Trophoblast cell (in vitro differentiated cells and primary cell): Measurements from ENCODE around the gene IP6K1.
"Not testable (repeated sequence)": the region's sequence is repeated elsewhere in the genome, so short reads cannot be mapped to it uniquely, and the experiment has no call there.

Source experiments
- DNase-seq, 2 donors: peaks; one replicate each; pipeline ENCODE4 v3.0.0-alpha.2; 2016
- H2AFZ ChIP-seq: 2 replicates; pipeline ENCODE4 v1.6.1; 2013; ENCODE audit warnings: low read length, moderate library complexity, mild to moderate bottlenecking; ENCODE audit not compliant: insufficient read depth, poor library complexity
- H2AK5ac ChIP-seq: 2 replicates; pipeline ENCODE4 v1.6.1; 2013; ENCODE audit warnings: mild to moderate bottlenecking, low read length
- H2BK120ac ChIP-seq: 2 replicates; pipeline ENCODE4 v1.6.1; 2013; ENCODE audit warnings: low read length, mild to moderate bottlenecking, moderate library complexity; ENCODE audit not compliant: insufficient read depth, poor library complexity
- H2BK12ac ChIP-seq: 2 replicates; pipeline ENCODE4 v1.6.1; 2013; ENCODE audit warnings: mild to moderate bottlenecking, low read length, moderate library complexity
- H2BK5ac ChIP-seq: 2 replicates; pipeline ENCODE4 v1.6.1; 2013; ENCODE audit warnings: low read length, low read depth, moderate library complexity, mild to moderate bottlenecking; ENCODE audit not compliant: poor library complexity
- H3K14ac ChIP-seq: 2 replicates; pipeline ENCODE4 v1.6.1; 2013; ENCODE audit warnings: mild to moderate bottlenecking, low read length
- H3K18ac ChIP-seq: 2 replicates; pipeline ENCODE4 v1.6.1; 2013; ENCODE audit warnings: mild to moderate bottlenecking, low read length
- H3K23ac ChIP-seq: 2 replicates; pipeline ENCODE4 v1.6.1; 2013; ENCODE audit warnings: low read length
- H3K27ac ChIP-seq: 2 replicates; pipeline ENCODE4 v1.5.1; 2013; ENCODE audit warnings: low read depth, mild to moderate bottlenecking, inconsistent platforms, low read length, moderate library complexity
- H3K27me3 ChIP-seq: 2 replicates; pipeline ENCODE4 v1.6.1; 2013; ENCODE audit warnings: inconsistent platforms, mild to moderate bottlenecking, low read length, moderate library complexity; ENCODE audit not compliant: insufficient read depth
- H3K36me3 ChIP-seq, 2 experiments: 1 replicate in 1 of 2; 2 replicates in 1 of 2; pipeline ENCODE4 v1.6.1; 2013; ENCODE audit warnings: low read length in 2 of 2, mild to moderate bottlenecking in 2 of 2, moderate library complexity in 1 of 2; ENCODE audit not compliant: insufficient read depth in 2 of 2, control insufficient read depth in 1 of 2
- H3K4ac ChIP-seq: 2 replicates; pipeline ENCODE4 v1.6.1; 2013; ENCODE audit warnings: low read depth, mild to moderate bottlenecking, low read length, moderate library complexity
- H3K4me1 ChIP-seq, 2 experiments: 1 replicate in 1 of 2; 2 replicates in 1 of 2; pipeline ENCODE4 v1.6.1; 2013; ENCODE audit warnings: low read length in 2 of 2, mild to moderate bottlenecking in 2 of 2, moderate library complexity in 1 of 2; ENCODE audit not compliant: insufficient read depth in 2 of 2, control insufficient read depth in 1 of 2
- H3K4me2 ChIP-seq: 2 replicates; pipeline ENCODE4 v1.6.1; 2013; ENCODE audit warnings: inconsistent platforms, mild to moderate bottlenecking, low read length, moderate library complexity
- H3K4me3 ChIP-seq: 2 replicates; pipeline ENCODE4 v1.5.1; 2013; ENCODE audit warnings: mild to moderate bottlenecking, low read depth, low read length, inconsistent platforms
- H3K79me1 ChIP-seq: one replicate; pipeline ENCODE4 v1.6.1; 2013; ENCODE audit warnings: low read length
- H3K79me2 ChIP-seq: 2 replicates; pipeline ENCODE4 v1.6.1; 2013; ENCODE audit warnings: low read length, mild to moderate bottlenecking; ENCODE audit not compliant: control insufficient read depth, insufficient read depth, poor library complexity
- H3K9ac ChIP-seq: 2 replicates; pipeline ENCODE4 v1.6.1; 2013; ENCODE audit warnings: mild to moderate bottlenecking, low read length
- H3K9me3 ChIP-seq: 2 replicates; pipeline ENCODE4 v1.6.1; 2013; ENCODE audit warnings: low read depth, mild to moderate bottlenecking, control low read depth, inconsistent platforms, low read length; ENCODE audit not compliant: insufficient read depth
- H4K12ac ChIP-seq: 2 replicates; pipeline ENCODE4 v1.6.1; 2013; ENCODE audit warnings: low read depth, mild to moderate bottlenecking, low read length, moderate library complexity
- H4K8ac ChIP-seq: 2 replicates; pipeline ENCODE4 v1.6.1; 2013; ENCODE audit warnings: low read depth, mild to moderate bottlenecking, low read length, moderate library complexity
- H4K91ac ChIP-seq: one replicate; pipeline ENCODE4 v1.6.1; 2013; ENCODE audit warnings: low read depth, mild to moderate bottlenecking, low read length, moderate library complexity
- WGBS: extraction: QIAGEN DNeasy Blood & Tissue Kit; methylation state at CpG from one replicate; pipeline ENCODE4 v1.1.7; 2013; ENCODE audit warnings: missing lambda C conversion rate; ENCODE audit not compliant: insufficient read length, insufficient coverage; ENCODE audit errors: extremely low coverage; 5-methylcytosine and 5-hydroxymethylcytosine counted together

The IP6K1 gene

GRCh38 chr3:49684453-49684852, 101.9 kb downstream of the IP6K1 start:
- H3K4me1 ChIP-seq: peaks cover 3 to 12% of the 10 kb centered on the region in 2 experiments
- H3K27ac ChIP-seq, H2BK5ac ChIP-seq, DNase-seq, H4K91ac ChIP-seq, H3K9me3 ChIP-seq, H2AFZ ChIP-seq, H2AK5ac ChIP-seq, H3K18ac ChIP-seq, H3K79me1 ChIP-seq, H3K9ac ChIP-seq, H3K79me2 ChIP-seq, H2BK12ac ChIP-seq, H3K23ac ChIP-seq, H4K8ac ChIP-seq, H4K12ac ChIP-seq, H3K4me2 ChIP-seq, H2BK120ac ChIP-seq, H3K27me3 ChIP-seq, H3K14ac ChIP-seq, H3K4ac ChIP-seq, H3K4me3 ChIP-seq: not testable (repeated sequence)
- H3K36me3 ChIP-seq: peaks cover 49 to 50% of the 10 kb centered on the region in 2 experiments
- no CpG with 5 or more reads among the region's 2 CpGs for WGBS

GRCh38 chr3:49683162-49683561, 103.2 kb downstream of the IP6K1 start:
- Histone ChIP-seq H3K18ac (no peak overlapping the region), H3K27ac (no peak overlapping the region), H3K9me3 (no peaks in the 10 kb centered on the region), H3K4ac (no peak overlapping the region), H3K36me3 (peaks cover 62% of the 10 kb centered on the region in 2 experiments), H2BK120ac (no peak overlapping the region), H3K4me1 (peaks cover 0 to 7% of the 10 kb centered on the region in 2 experiments), H4K8ac (no peak overlapping the region), H2AFZ (no peak overlapping the region), H3K27me3 (no peaks in the 10 kb centered on the region), H3K14ac (no peak overlapping the region), H3K4me2 (no peak overlapping the region), H3K79me2 (peaks cover 2% of the 10 kb centered on the region), H4K12ac (no peak overlapping the region), H2AK5ac (no peak overlapping the region), H2BK12ac (no peak overlapping the region), H3K79me1 (peaks cover 2% of the 10 kb centered on the region), H2BK5ac (no peak overlapping the region), H3K9ac (no peak overlapping the region), H3K4me3 (no peak overlapping the region), H4K91ac (no peak overlapping the region), H3K23ac (no peak overlapping the region)
- no CpG with 5 or more reads among the region's 6 CpGs for WGBS
- DNase-seq: no peak

- Histone ChIP-seq H3K79me2 (no peaks in the 10 kb centered on the region), H3K14ac (no peak overlapping the region), H2BK5ac (no peak overlapping the region), H2AFZ (no peak overlapping the region), H4K12ac (no peak overlapping the region), H2BK120ac (no peak overlapping the region), H3K79me1 (peaks cover 2% of the 10 kb centered on the region), H3K36me3 (peaks cover 77 to 78% of the 10 kb centered on the region in 2 experiments), H3K18ac (no peak overlapping the region), H3K4me2 (no peak overlapping the region), H2BK12ac (no peak overlapping the region), H3K27me3 (no peaks in the 10 kb centered on the region), H3K23ac (no peak overlapping the region), H3K9me3 (no peaks in the 10 kb centered on the region), H4K91ac (no peak overlapping the region), H3K4me1 (peaks cover 0 to 4% of the 10 kb centered on the region in 2 experiments), H3K27ac (no peak overlapping the region), H2AK5ac (no peak overlapping the region), H3K9ac (no peak overlapping the region), H3K4ac (no peak overlapping the region), H3K4me3 (no peak overlapping the region), H4K8ac (no peak overlapping the region)
- no peak for DNase-seq
- WGBS: no CpG with 5 or more reads among the region's 4 CpGs
These were observed 104.8 kb downstream of the IP6K1 start for GRCh38 chr3:49681543-49681942.

GRCh38 chr3:49681232-49681522, 105.2 kb downstream of the IP6K1 start:
- H3K23ac ChIP-seq: no peak overlapping the region
- no peak overlapping the region for H2BK12ac ChIP-seq
- no CpG with 5 or more reads among the region's 2 CpGs for WGBS

More at GRCh38 chr3:49681232-49681522, 105.2 kb downstream of the IP6K1 start:
- no peak for DNase-seq
- H3K4me3 ChIP-seq: no peak overlapping the region
- no peak overlapping the region for H4K12ac ChIP-seq
- no peak overlapping the region for H4K8ac ChIP-seq
- H3K9me3 ChIP-seq: no peaks in the 10 kb centered on the region
- peaks cover 0 to 3% of the 10 kb centered on the region in 2 experiments for H3K4me1 ChIP-seq
- peaks cover 81 to 82% of the 10 kb centered on the region in 2 experiments for H3K36me3 ChIP-seq
- peaks cover under 1% of the 10 kb centered on the region for H3K79me1 ChIP-seq
- H3K14ac ChIP-seq: no peak overlapping the region
- no peak overlapping the region for H2BK120ac ChIP-seq
- no peaks in the 10 kb centered on the region for H3K27me3 ChIP-seq
- no peak overlapping the region for H2AFZ ChIP-seq
- H3K79me2 ChIP-seq: no peaks in the 10 kb centered on the region
- H3K27ac ChIP-seq: no peak overlapping the region
- H3K4me2 ChIP-seq: no peak overlapping the region
- H2AK5ac ChIP-seq: no peak overlapping the region
- no peak overlapping the region for H3K9ac ChIP-seq
- H2BK5ac ChIP-seq: no peak overlapping the region
- H3K18ac ChIP-seq: no peak overlapping the region
- no peak overlapping the region for H3K4ac ChIP-seq
- H4K91ac ChIP-seq: no peak overlapping the region
